Keratinocyte (primary cell): ENCODE data around the gene BLNK.

Experiments used
- CTCF ChIP-seq, 3 experiments: IDR thresholded peaks in 1 of 3; conservative IDR thresholded peaks in 1 of 3; optimal IDR thresholded peaks in 1 of 3; 2 replicates in 2 of 3; 3 replicates in 1 of 3; pipeline versions ENCODE3 to v1.5.1; 2011; ENCODE audit warnings: low read length in 3 of 3, mild to moderate bottlenecking in 3 of 3, moderate library complexity in 2 of 3, control low read depth in 1 of 3, inconsistent platforms in 1 of 3; ENCODE audit not compliant: insufficient read depth in 2 of 3; ENCODE audit errors: extremely low read depth in 1 of 3
- EZH2 ChIP-seq: IDR thresholded peaks from one replicate; pipeline ENCODE4 v1.6.1; 2012; ENCODE audit warnings: inconsistent platforms, mild to moderate bottlenecking, low read length, moderate library complexity

GRCh38 chr10:96289218-96289910, 18.0 kb upstream of the BLNK start:
- TF ChIP-seq CTCF (optimal IDR thresholded peaks at IDR 0.05 in 1 of 3, IDR thresholded peaks at IDR 0.05 in 1 of 3, conservative IDR thresholded peaks at IDR 0.05 in 1 of 3; ENCODE audit: extremely low read depth in 1 of 3, insufficient read depth in 2 of 3, low read length in 3 of 3) (no peak), EZH2 (no peak)
